Karpas-422 (cell line): Measurements from ENCODE around the gene ANTXR1. TPM values are rescaled to one million over a fixed set of nuclear protein-coding genes. Genes with fewer than 3 reads are reported as not detected.

Experiments
- DNase-seq: peaks from one replicate; pipeline ENCODE4 v3.0.0-alpha.2; 2015
- H2AFZ ChIP-seq: fragments of 200-600 bp; sonication (generic); 2 replicates; pipeline ENCODE4 v1.6.1; 2014; ENCODE audit warnings: antibody characterized with exemption, low read length, mixed read lengths
- H3K27ac ChIP-seq: fragments of 200-600 bp; sonication (generic); 2 replicates; pipeline ENCODE4 v1.5.1; 2014; ENCODE audit warnings: mild to moderate bottlenecking, low read length, moderate library complexity
- H3K27me3 ChIP-seq: fragments of 200-600 bp; sonication (generic); 2 replicates; pipeline ENCODE4 v1.6.1; 2014; ENCODE audit warnings: low read length, mixed read lengths
- H3K36me3 ChIP-seq: fragments of 200-600 bp; sonication (generic); 2 replicates; pipeline ENCODE4 v1.6.1; 2014; ENCODE audit warnings: low read length, mixed read lengths; ENCODE audit not compliant: insufficient read depth
- H3K4me1 ChIP-seq: fragments of 200-600 bp; sonication (generic); 2 replicates; pipeline ENCODE4 v1.6.1; 2014; ENCODE audit warnings: mild to moderate bottlenecking, low read length, mixed read lengths
- H3K4me2 ChIP-seq: fragments of 200-600 bp; sonication (generic); 2 replicates; pipeline ENCODE4 v1.6.1; 2014; ENCODE audit warnings: low read length, low read depth, mild to moderate bottlenecking; ENCODE audit not compliant: poor library complexity, severe bottlenecking
- H3K4me3 ChIP-seq: fragments of 200-600 bp; sonication (generic); 2 replicates; pipeline ENCODE4 v1.5.1; 2014; ENCODE audit warnings: mild to moderate bottlenecking, antibody characterized with exemption, low read length, mixed read lengths
- H3K79me2 ChIP-seq: fragments of 200-600 bp; sonication (generic); 2 replicates; pipeline ENCODE4 v1.6.1; 2014; ENCODE audit warnings: mild to moderate bottlenecking, low read length, mixed read lengths
- H3K9ac ChIP-seq: fragments of 200-600 bp; sonication (generic); 2 replicates; pipeline ENCODE4 v1.6.0; 2014; ENCODE audit warnings: low read length
- H3K9me2 ChIP-seq: fragments of 200-600 bp; sonication (generic), shearing (Covaris generic); replicated peaks from 2 replicates; pipeline ENCODE4 v1.6.0; 2014; ENCODE audit warnings: mild to moderate bottlenecking, low read length, moderate library complexity; ENCODE audit not compliant: insufficient read depth
- H3K9me3 ChIP-seq: fragments of 300-700, 200-600 bp; sonication (generic); 2 replicates; pipeline ENCODE4 v1.6.1; 2014; ENCODE audit warnings: low read length, mixed read lengths
- H4K20me1 ChIP-seq: fragments of 200-600 bp; sonication (generic); 2 replicates; pipeline ENCODE4 v1.6.1; 2014; ENCODE audit warnings: mild to moderate bottlenecking, antibody characterized with exemption, low read length, low read depth; ENCODE audit not compliant: insufficient read depth
- total RNA-seq: library from RNA; depleted of rRNA; stranded (reverse); fragments of >200 nt; shearing (Covaris generic); gene quantifications from 2 replicates; pipeline ENCODE4 v1.2.3, GENCODE V29; 2014; ENCODE audit warnings: low replicate concordance

Gene ANTXR1
- total RNA-seq, 1 experiment from 2014 or later = not detected

- H3K9ac ChIP-seq = no peak overlapping the region
- no peaks in the 10 kb centered on the region for H3K36me3 ChIP-seq
- H4K20me1 ChIP-seq = no peaks in the 10 kb centered on the region
- no peaks in the 10 kb centered on the region for H3K4me1 ChIP-seq
- no peak overlapping the region for H3K4me3 ChIP-seq
- no peak overlapping the region for H3K27ac ChIP-seq
- H2AFZ ChIP-seq = no peak overlapping the region
- no peaks in the 10 kb centered on the region for H3K9me2 ChIP-seq
- H3K9me3 ChIP-seq = no peaks in the 10 kb centered on the region
- no peaks in the 10 kb centered on the region for H3K27me3 ChIP-seq
- H3K4me2 ChIP-seq = no peak overlapping the region
- no peak for DNase-seq
- H3K79me2 ChIP-seq = no peaks in the 10 kb centered on the region
Measured at GRCh38 chr2:68992933-68993332, 20.0 kb upstream of the ANTXR1 start.

GRCh38 chr2:68993660-68994059 is 19.3 kb upstream of the ANTXR1 start:
- H3K36me3 ChIP-seq = no peaks in the 10 kb centered on the region
- no peaks in the 10 kb centered on the region for H3K27me3 ChIP-seq
- H3K9me3 ChIP-seq = no peaks in the 10 kb centered on the region
- H3K9me2 ChIP-seq = no peaks in the 10 kb centered on the region
- DNase-seq = no peak
- H3K4me3 ChIP-seq = no peak overlapping the region
- H3K4me1 ChIP-seq = no peaks in the 10 kb centered on the region
- H4K20me1 ChIP-seq = no peaks in the 10 kb centered on the region
- H3K79me2 ChIP-seq = no peaks in the 10 kb centered on the region
- H3K27ac ChIP-seq = no peak overlapping the region
- no peak overlapping the region for H3K4me2 ChIP-seq
- no peak overlapping the region for H2AFZ ChIP-seq
- no peak overlapping the region for H3K9ac ChIP-seq

DNA sequence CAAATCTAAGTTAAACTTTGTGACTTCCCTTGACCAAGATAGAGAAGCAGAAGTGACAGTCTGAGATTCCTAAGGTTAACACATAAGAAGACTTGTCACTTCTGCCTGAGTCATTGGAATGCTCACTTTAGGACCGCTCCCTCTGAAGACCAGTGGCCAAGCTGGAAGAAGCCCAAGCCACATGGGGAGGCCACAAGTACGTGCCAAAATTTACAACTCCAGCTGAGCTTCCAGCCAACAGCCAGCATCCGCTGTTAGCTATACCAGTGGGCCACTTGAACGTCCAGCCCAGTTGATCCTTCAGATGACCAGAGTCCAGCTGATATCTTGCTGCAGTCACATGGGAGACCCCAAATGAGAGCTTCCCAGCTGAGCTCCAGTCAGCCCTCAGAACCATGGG is 18.1 kb upstream of the ANTXR1 start:
- Histone ChIP-seq H3K9ac (no peak overlapping the region), H4K20me1 (no peaks in the 10 kb centered on the region)

DNA sequence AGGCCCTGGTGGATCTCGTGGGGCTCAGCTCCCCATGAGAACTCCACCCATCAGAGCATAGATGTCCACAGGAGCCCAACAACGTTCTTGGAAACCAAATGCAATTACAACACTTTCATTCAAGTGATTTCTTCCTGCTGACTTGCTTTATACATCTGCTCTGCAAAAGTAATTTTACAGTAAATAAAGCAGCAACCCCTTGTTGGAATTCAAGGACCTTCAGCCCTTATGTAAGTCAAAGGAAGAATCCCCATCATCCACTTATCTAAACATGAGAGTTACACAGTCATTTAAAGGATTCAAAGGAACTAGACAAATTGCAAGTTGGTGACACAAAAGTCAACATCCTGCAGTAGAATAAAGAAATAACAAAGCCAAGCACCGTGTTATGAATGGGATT is 17.1 kb upstream of the ANTXR1 start:
- DNase-seq = no peak
- no peaks in the 10 kb centered on the region for H3K9me2 ChIP-seq
- H3K4me1 ChIP-seq = peaks cover 3% of the 10 kb centered on the region; the same call in 1 of the 2 replicates
- no peak overlapping the region for H3K9ac ChIP-seq
- H3K4me2 ChIP-seq = no peak overlapping the region
- H3K27me3 ChIP-seq = no peaks in the 10 kb centered on the region; the same call in 1 of the 2 replicates
- no peaks in the 10 kb centered on the region for H4K20me1 ChIP-seq
- H3K36me3 ChIP-seq = no peaks in the 10 kb centered on the region
- no peak overlapping the region for H3K27ac ChIP-seq
- H3K79me2 ChIP-seq = no peaks in the 10 kb centered on the region
- no peaks in the 10 kb centered on the region for H3K9me3 ChIP-seq
- no peak overlapping the region for H3K4me3 ChIP-seq
- no peak overlapping the region for H2AFZ ChIP-seq

More for the DNA sequence above, 18.1 kb upstream of the ANTXR1 start:
- H3K36me3 ChIP-seq = no peaks in the 10 kb centered on the region
- no peaks in the 10 kb centered on the region for H3K79me2 ChIP-seq
- H3K4me2 ChIP-seq = no peak overlapping the region
- no peaks in the 10 kb centered on the region for H3K9me3 ChIP-seq
- no peak overlapping the region for H3K27ac ChIP-seq
- no peaks in the 10 kb centered on the region for H3K4me1 ChIP-seq
- H2AFZ ChIP-seq = no peak overlapping the region
- no peak for DNase-seq
- no peaks in the 10 kb centered on the region; the same call in 1 of the 2 replicates for H3K27me3 ChIP-seq
- no peaks in the 10 kb centered on the region for H3K9me2 ChIP-seq
- no peak overlapping the region for H3K4me3 ChIP-seq

- Histone ChIP-seq H2AFZ (no peak overlapping the region), H3K4me2 (no peak overlapping the region), H3K27ac (no peak overlapping the region), H3K9me3 (no peaks in the 10 kb centered on the region), H3K79me2 (no peaks in the 10 kb centered on the region), H3K9ac (no peak overlapping the region), H3K4me3 (no peak overlapping the region), H3K4me1 (peaks cover 3% of the 10 kb centered on the region; the same call in 1 of the 2 replicates), H3K27me3 (no peaks in the 10 kb centered on the region; the same call in 1 of the 2 replicates), H3K9me2 (no peaks in the 10 kb centered on the region), H4K20me1 (no peaks in the 10 kb centered on the region), H3K36me3 (no peaks in the 10 kb centered on the region)
- no peak for DNase-seq
Measured at GRCh38 chr2:68997401-68997800, 15.6 kb upstream of the ANTXR1 start.

DNA sequence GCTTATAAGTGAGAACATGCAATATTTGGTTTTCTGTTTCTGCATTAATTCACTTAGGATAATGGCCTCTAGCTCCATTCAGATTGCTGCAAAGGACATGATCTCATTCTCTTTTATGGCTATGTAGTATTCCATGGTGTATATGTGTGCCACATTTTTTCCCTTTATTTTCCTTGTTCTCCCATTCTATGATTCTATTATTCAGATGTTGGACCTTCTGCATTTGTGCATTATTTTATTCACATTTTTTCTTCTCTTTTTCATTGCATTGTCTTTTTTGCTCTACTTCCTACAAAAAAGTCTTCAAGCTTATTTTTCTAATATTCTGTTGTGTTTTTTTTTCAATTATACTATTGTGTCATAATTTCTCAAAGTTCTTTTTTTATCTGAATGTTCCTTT is 11.1 kb upstream of the ANTXR1 start:
- DNase-seq = no peak
- H4K20me1 ChIP-seq = no peaks in the 10 kb centered on the region
- no peaks in the 10 kb centered on the region; the same call in 1 of the 2 replicates for H3K27me3 ChIP-seq
- H3K36me3 ChIP-seq = no peaks in the 10 kb centered on the region
- H3K9me2 ChIP-seq = no peaks in the 10 kb centered on the region
- H3K79me2 ChIP-seq = no peaks in the 10 kb centered on the region
- peaks cover 9% of the 10 kb centered on the region for H3K4me1 ChIP-seq
- no peaks in the 10 kb centered on the region for H3K9me3 ChIP-seq
- H3K9ac ChIP-seq = no peak overlapping the region
- H3K4me2 ChIP-seq = no peak overlapping the region
- H2AFZ ChIP-seq = no peak overlapping the region
- no peak overlapping the region for H3K27ac ChIP-seq
- no peak overlapping the region for H3K4me3 ChIP-seq

- H3K36me3 ChIP-seq = no peaks in the 10 kb centered on the region
- peak; percentile 51 for DNase-seq
- H3K9me2 ChIP-seq = no peaks in the 10 kb centered on the region
- no peaks in the 10 kb centered on the region for H4K20me1 ChIP-seq
- H3K9me3 ChIP-seq = no peaks in the 10 kb centered on the region
- no peak overlapping the region for H3K4me2 ChIP-seq
- no peaks in the 10 kb centered on the region for H3K79me2 ChIP-seq
- no peaks in the 10 kb centered on the region; the same call in 1 of the 2 replicates for H3K27me3 ChIP-seq
- H3K9ac ChIP-seq = no peak overlapping the region
- no peak overlapping the region for H2AFZ ChIP-seq
- H3K27ac ChIP-seq = no peak overlapping the region
- H3K4me3 ChIP-seq = no peak overlapping the region
- H3K4me1 ChIP-seq = peaks cover 9% of the 10 kb centered on the region
Measured at GRCh38 chr2:69003731-69004130, 9.2 kb upstream of the ANTXR1 start.

GRCh38 chr2:69007169-69007568 is 5.8 kb upstream of the ANTXR1 start:
- DNase-seq = no peak
- Histone ChIP-seq H3K4me1 (peaks cover 6% of the 10 kb centered on the region), H3K9me3 (no peaks in the 10 kb centered on the region), H3K4me2 (no peak overlapping the region), H3K27me3 (no peaks in the 10 kb centered on the region), H3K4me3 (no peak overlapping the region), H3K9me2 (no peaks in the 10 kb centered on the region), H3K79me2 (no peaks in the 10 kb centered on the region), H4K20me1 (no peaks in the 10 kb centered on the region), H3K36me3 (no peaks in the 10 kb centered on the region), H3K9ac (no peak overlapping the region), H2AFZ (no peak overlapping the region), H3K27ac (no peak overlapping the region)

- Histone ChIP-seq H3K4me3 (no peak overlapping the region), H2AFZ (no peak overlapping the region), H3K4me2 (no peak overlapping the region), H3K9me3 (no peaks in the 10 kb centered on the region), H3K79me2 (no peaks in the 10 kb centered on the region), H3K9me2 (no peaks in the 10 kb centered on the region), H3K4me1 (peaks cover 6% of the 10 kb centered on the region), H3K9ac (no peak overlapping the region), H3K27me3 (no peaks in the 10 kb centered on the region), H4K20me1 (no peaks in the 10 kb centered on the region), H3K27ac (no peak overlapping the region), H3K36me3 (no peaks in the 10 kb centered on the region)
- no peak for DNase-seq
Measured at GRCh38 chr2:69007603-69008002, 5.4 kb upstream of the ANTXR1 start.
